GM13977 (cell line): ENCODE results near the gene COQ8A.
"Not testable (repeated sequence)": the region's sequence is repeated elsewhere in the genome, so short reads cannot be mapped to it uniquely, and the experiment has no call there.

Experiments
- DNase-seq: peaks from one replicate; pipeline ENCODE4 v3.0.0; 2012; ENCODE audit warnings: low spot score
- in situ Hi-C: fragments of 300-500 bp; cut with MboI; formaldehyde crosslinking; loops from one replicate; pipeline ENCODE4 v1.12.0; 2022; ENCODE audit warnings: low sequenced_read_pairs, low pct_unique_long_range_greater_than_20kb, mixed read lengths, inconsistent platforms; ENCODE audit not compliant: unreplicated experiment
- TF ChIP-seq, protein P1 (sequence below): IDR thresholded peaks from 2 replicates; pipeline ENCODE4 v1.5.1; 2012; ENCODE audit warnings: mild to moderate bottlenecking, control low read depth; ENCODE audit not compliant: insufficient read depth; ENCODE audit errors: extremely low read depth, missing control alignments

COQ8A gene

GRCh38 chr1:226994586-226995364 is 54.7 kb downstream of the COQ8A start:
- in situ Hi-C loops, result no loop called here
- no peak for DNase-seq
- TF ChIP-seq, protein P1, sequence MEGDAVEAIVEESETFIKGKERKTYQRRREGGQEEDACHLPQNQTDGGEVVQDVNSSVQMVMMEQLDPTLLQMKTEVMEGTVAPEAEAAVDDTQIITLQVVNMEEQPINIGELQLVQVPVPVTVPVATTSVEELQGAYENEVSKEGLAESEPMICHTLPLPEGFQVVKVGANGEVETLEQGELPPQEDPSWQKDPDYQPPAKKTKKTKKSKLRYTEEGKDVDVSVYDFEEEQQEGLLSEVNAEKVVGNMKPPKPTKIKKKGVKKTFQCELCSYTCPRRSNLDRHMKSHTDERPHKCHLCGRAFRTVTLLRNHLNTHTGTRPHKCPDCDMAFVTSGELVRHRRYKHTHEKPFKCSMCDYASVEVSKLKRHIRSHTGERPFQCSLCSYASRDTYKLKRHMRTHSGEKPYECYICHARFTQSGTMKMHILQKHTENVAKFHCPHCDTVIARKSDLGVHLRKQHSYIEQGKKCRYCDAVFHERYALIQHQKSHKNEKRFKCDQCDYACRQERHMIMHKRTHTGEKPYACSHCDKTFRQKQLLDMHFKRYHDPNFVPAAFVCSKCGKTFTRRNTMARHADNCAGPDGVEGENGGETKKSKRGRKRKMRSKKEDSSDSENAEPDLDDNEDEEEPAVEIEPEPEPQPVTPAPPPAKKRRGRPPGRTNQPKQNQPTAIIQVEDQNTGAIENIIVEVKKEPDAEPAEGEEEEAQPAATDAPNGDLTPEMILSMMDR, result no peak

- in situ Hi-C loops, result no loop called here
- TF ChIP-seq, protein P1, result no peak
- peak; percentile 67 for DNase-seq
Observed at GRCh38 chr1:226995365-226996332, 55.6 kb downstream of the COQ8A start.

- DNase-seq, in situ Hi-C loops: not testable (repeated sequence)
Observed at GRCh38 chr1:226999579-226999978, 59.5 kb downstream of the COQ8A start.

- in situ Hi-C loops, result no loop called here
- DNase-seq, result no peak
- TF ChIP-seq, protein P1, result no peak
Observed at GRCh38 chr1:227002531-227003049, 62.5 kb downstream of the COQ8A start.

DNA sequence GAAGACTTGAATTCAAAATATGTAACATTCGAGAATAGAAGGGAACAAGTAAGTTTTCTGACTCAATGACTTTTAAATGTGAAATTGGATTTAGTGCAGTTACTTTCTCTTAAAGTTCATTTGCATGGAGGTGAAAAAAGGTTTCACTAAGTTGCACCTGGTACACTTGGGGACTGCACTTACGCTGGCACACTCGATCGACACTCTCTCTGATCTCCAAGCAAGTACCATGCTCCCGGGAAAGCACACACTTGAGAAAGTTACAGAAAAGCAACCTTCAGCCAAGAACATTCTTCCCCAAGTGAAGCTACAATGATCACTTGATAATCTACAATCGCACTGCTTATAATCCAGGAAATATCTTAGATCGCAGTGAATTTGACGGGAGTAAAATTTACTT is 63.1 kb downstream of the COQ8A start:
- TF ChIP-seq, protein P1, result no peak
- in situ Hi-C loops, result no loop called here
- DNase-seq, result no peak

GRCh38 chr1:227004796-227005195 is 64.7 kb downstream of the COQ8A start:
- TF ChIP-seq, protein P1, result no peak
- DNase-seq, result no peak
- in situ Hi-C loops, result no loop called here
